ENCODE data around the gene ESM1. TPM values are rescaled to one million over a fixed set of nuclear protein-coding genes. Genes with fewer than 3 reads are reported as not detected.

Gene ESM1
- total RNA-seq, 1 experiment from 2014 or later: not detected

DNA sequence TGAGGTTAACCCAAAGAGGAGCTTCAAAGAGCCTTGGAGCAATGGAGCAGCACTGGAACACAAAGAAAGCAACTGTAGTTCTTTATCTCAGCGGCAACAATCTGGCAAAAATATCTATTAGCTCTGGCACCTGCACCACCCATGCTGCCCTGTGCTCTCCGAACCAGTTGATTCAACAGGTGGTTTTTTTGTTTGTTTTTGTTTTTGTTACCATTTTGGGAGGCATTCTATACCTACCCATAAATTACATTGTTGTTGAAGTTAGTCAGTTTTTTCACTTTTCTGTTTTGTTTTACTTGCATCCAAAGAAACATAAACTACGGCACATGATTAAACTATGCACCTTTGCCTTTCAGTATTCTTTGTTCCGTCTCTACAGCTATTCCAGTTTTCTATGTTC, 16.2 kb downstream of the ESM1 start:
- Mint-ChIP-seq H3K4me3 (ENCODE audit: unreplicated experiment) (no peak overlapping the region), H3K4me1 (ENCODE audit: low read depth, unreplicated experiment) (no peaks in the 10 kb centered on the region), H3K27ac (ENCODE audit: unreplicated experiment) (no peak overlapping the region), H3K27me3 (ENCODE audit: insufficient read depth, unreplicated experiment) (peaks cover 22% of the 10 kb centered on the region), H3K9me3 (ENCODE audit: unreplicated experiment) (no peaks in the 10 kb centered on the region), H3K36me3 (ENCODE audit: insufficient read depth, unreplicated experiment) (no peaks in the 10 kb centered on the region)
- H3K27me3 ChIP-seq (replicated peaks; ENCODE audit: control insufficient read depth, insufficient read depth, low read length): no peaks in the 10 kb centered on the region; the same call in 1 of the 2 replicates
- no peak overlapping the region for H3K4me3 ChIP-seq (ENCODE audit: low read depth, low read length)
- POLR2A ChIA-PET: no interaction called here
- H3K9me3 ChIP-seq: no peaks in the 10 kb centered on the region
- no peak for DNase-seq
- TF ChIP-seq, protein P1, sequence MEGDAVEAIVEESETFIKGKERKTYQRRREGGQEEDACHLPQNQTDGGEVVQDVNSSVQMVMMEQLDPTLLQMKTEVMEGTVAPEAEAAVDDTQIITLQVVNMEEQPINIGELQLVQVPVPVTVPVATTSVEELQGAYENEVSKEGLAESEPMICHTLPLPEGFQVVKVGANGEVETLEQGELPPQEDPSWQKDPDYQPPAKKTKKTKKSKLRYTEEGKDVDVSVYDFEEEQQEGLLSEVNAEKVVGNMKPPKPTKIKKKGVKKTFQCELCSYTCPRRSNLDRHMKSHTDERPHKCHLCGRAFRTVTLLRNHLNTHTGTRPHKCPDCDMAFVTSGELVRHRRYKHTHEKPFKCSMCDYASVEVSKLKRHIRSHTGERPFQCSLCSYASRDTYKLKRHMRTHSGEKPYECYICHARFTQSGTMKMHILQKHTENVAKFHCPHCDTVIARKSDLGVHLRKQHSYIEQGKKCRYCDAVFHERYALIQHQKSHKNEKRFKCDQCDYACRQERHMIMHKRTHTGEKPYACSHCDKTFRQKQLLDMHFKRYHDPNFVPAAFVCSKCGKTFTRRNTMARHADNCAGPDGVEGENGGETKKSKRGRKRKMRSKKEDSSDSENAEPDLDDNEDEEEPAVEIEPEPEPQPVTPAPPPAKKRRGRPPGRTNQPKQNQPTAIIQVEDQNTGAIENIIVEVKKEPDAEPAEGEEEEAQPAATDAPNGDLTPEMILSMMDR (IDR thresholded peaks at IDR 0.05; ENCODE audit: insufficient read depth in 1 of 2, low read depth in 1 of 2, low read length in 1 of 2, severe bottlenecking in 1 of 2, unreplicated experiment in 1 of 2): no peak
- BruUV-seq (replicated peaks): no TSS peak
- no peaks in the 10 kb centered on the region for H3K4me1 ChIP-seq
- intact Hi-C loops (cut with micrococcal nuclease; ENCODE audit: unreplicated experiment): no loop called here
- H3K36me3 ChIP-seq (ENCODE audit: control insufficient read depth, insufficient read depth, low read length): no peaks in the 10 kb centered on the region
- CTCF ChIA-PET: no interaction called here

DNA sequence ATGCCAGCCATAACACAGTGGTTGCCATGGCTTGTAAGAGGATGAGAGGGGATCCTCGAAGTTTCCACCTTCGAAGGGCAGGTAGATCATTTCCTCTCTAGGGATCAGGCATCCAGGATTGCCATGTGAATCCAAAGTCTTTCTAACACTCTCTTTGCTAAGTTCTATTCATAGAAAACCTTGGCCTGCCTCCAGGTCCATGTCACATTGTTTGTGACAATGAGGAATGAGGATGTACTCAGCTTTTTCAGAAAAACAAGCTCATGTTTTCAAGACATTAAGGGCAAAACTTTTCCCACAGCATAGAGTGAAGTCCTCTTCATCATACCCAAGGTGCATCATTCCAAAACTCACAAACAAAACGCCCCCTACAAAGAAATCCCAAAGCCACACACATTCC, 19.6 kb downstream of the ESM1 start:
- ChIA-PET CTCF (no interaction called here), POLR2A (no interaction called here)
- no peak overlapping the region for H3K4me3 Mint-ChIP-seq (ENCODE audit: unreplicated experiment)
- H3K27me3 Mint-ChIP-seq (ENCODE audit: insufficient read depth, unreplicated experiment): peaks cover 30% of the 10 kb centered on the region
- H3K27ac Mint-ChIP-seq (ENCODE audit: unreplicated experiment): no peak overlapping the region
- DNase-seq: no peak
- H3K4me3 ChIP-seq (ENCODE audit: low read depth, low read length): no peak overlapping the region
- no peaks in the 10 kb centered on the region for H3K36me3 ChIP-seq (ENCODE audit: control insufficient read depth, insufficient read depth, low read length)
- BruUV-seq (replicated peaks): no TSS peak
- H3K4me1 Mint-ChIP-seq (ENCODE audit: low read depth, unreplicated experiment): no peaks in the 10 kb centered on the region
- intact Hi-C loops (cut with micrococcal nuclease; ENCODE audit: unreplicated experiment): no loop called here
- no peaks in the 10 kb centered on the region; the same call in 1 of the 2 replicates for H3K27me3 ChIP-seq (replicated peaks; ENCODE audit: control insufficient read depth, insufficient read depth, low read length)
- H3K9me3 Mint-ChIP-seq (ENCODE audit: unreplicated experiment): no peaks in the 10 kb centered on the region
- H3K9me3 ChIP-seq: no peaks in the 10 kb centered on the region
- TF ChIP-seq, protein P1 (IDR thresholded peaks at IDR 0.05; ENCODE audit: insufficient read depth in 1 of 2, low read depth in 1 of 2, low read length in 1 of 2, severe bottlenecking in 1 of 2, unreplicated experiment in 1 of 2): no peak
- no peaks in the 10 kb centered on the region for H3K36me3 Mint-ChIP-seq (ENCODE audit: insufficient read depth, unreplicated experiment)
- no peaks in the 10 kb centered on the region for H3K4me1 ChIP-seq

DNA sequence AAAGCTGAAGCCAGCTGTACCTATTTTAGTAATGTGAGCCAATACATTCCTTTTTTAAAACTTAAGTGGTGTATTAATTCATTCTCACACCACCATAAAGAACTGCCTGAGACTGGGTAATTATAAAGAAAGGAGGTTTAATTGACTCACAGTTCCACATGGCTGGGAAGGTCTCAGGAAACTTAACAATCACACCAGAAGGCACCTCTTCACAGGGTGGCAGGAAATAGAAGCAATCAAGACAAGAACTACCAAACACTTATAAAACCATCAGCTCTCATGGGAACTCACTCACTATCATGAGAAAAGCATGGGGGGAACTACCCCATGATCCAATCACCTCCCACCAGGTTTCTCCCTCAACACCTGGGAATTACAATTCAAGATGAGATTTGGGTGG, 21.0 kb downstream of the ESM1 start:
- Histone ChIP-seq H3K27me3 (replicated peaks; ENCODE audit: control insufficient read depth, insufficient read depth, low read length) (no peaks in the 10 kb centered on the region; the same call in 1 of the 2 replicates), H3K36me3 (ENCODE audit: control insufficient read depth, insufficient read depth, low read length) (no peaks in the 10 kb centered on the region), H3K4me3 (ENCODE audit: low read depth, low read length) (no peak overlapping the region), H3K4me1 (no peaks in the 10 kb centered on the region), H3K9me3 (no peaks in the 10 kb centered on the region)
- H3K4me3 Mint-ChIP-seq (ENCODE audit: unreplicated experiment): no peak overlapping the region
- no peaks in the 10 kb centered on the region for H3K4me1 Mint-ChIP-seq (ENCODE audit: low read depth, unreplicated experiment)
- intact Hi-C loops (cut with micrococcal nuclease; ENCODE audit: unreplicated experiment): no loop called here
- no TSS peak for BruUV-seq (replicated peaks)
- H3K9me3 Mint-ChIP-seq (ENCODE audit: unreplicated experiment): no peaks in the 10 kb centered on the region
- POLR2A ChIA-PET: no interaction called here
- TF ChIP-seq, protein P1 (IDR thresholded peaks at IDR 0.05; ENCODE audit: insufficient read depth in 1 of 2, low read depth in 1 of 2, low read length in 1 of 2, severe bottlenecking in 1 of 2, unreplicated experiment in 1 of 2): no peak
- H3K27ac Mint-ChIP-seq (ENCODE audit: unreplicated experiment): no peak overlapping the region
- no peaks in the 10 kb centered on the region for H3K36me3 Mint-ChIP-seq (ENCODE audit: insufficient read depth, unreplicated experiment)
- CTCF ChIA-PET: no interaction called here
- no peak for DNase-seq
- peaks cover 26% of the 10 kb centered on the region for H3K27me3 Mint-ChIP-seq (ENCODE audit: insufficient read depth, unreplicated experiment)
